Neuron (in vitro differentiated cells): ENCODE data around the gene GALNT13.

Experiments used
- H2AFZ ChIP-seq: one replicate; pipeline ENCODE4 v1.6.1; 2013; ENCODE audit warnings: low read depth, mild to moderate bottlenecking, inconsistent platforms, low read length, moderate library complexity
- H3K27me3 ChIP-seq: one replicate; pipeline ENCODE4 v1.6.1; 2013; ENCODE audit warnings: low read length; ENCODE audit not compliant: insufficient read depth
- H3K36me3 ChIP-seq: one replicate; pipeline ENCODE4 v1.6.1; 2013; ENCODE audit warnings: low read length; ENCODE audit not compliant: insufficient read depth
- H3K4me1 ChIP-seq: one replicate; pipeline ENCODE4 v1.6.1; 2013; ENCODE audit warnings: low read length; ENCODE audit not compliant: insufficient read depth
- H3K4me3 ChIP-seq: 2 replicates; pipeline ENCODE4 v1.5.1; 2013; ENCODE audit warnings: mild to moderate bottlenecking, low read length, moderate library complexity
- H3K9me3 ChIP-seq: one replicate; pipeline ENCODE4 v1.6.1; 2013; ENCODE audit warnings: low read length

GALNT13 gene

DNA sequence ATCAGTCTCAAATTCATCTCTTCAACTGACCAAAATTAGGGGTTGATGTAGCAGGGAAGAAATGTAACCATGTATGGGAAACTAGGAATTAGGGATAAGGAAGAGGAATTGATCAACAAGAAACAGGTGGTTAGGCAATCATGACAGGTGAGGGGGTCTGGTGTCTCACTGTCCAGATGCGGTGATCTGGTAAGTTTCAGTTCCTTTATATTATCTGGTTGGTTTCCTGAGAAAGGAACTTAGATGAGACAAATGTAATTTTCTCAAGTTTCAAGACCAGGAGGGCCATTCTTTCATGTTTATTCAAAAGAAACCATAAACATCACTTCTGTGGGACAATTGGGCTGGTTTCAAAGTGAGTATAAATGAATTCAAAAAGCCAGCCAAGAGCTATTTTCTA, 520.5 kb downstream of the GALNT13 start:
- H3K4me3 ChIP-seq: no peak overlapping the region
- H2AFZ ChIP-seq: no peak overlapping the region
- no peaks in the 10 kb centered on the region for H3K9me3 ChIP-seq
- peaks cover 5% of the 10 kb centered on the region for H3K4me1 ChIP-seq
- H3K27me3 ChIP-seq: no peaks in the 10 kb centered on the region
- H3K36me3 ChIP-seq: no peaks in the 10 kb centered on the region

DNA sequence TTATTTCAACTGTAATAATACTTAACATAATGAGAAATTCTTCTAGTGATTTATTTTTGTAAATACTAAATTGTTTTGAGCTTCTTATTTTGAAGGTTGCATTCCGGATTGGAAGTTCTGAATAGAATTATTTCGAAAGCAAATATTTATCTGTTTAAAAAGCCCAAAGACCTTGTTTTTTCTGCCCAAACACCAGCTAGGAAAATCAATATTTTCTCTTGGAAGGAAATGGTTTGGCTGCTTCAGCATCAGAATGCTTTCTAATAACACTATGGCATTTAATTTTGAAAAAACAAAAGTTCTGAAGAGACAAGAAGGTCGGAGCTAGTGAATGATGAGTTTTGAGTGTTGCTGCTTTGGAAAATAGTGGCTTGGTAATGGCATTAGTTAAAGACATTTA, 522.9 kb downstream of the GALNT13 start:
- H2AFZ ChIP-seq: no peak overlapping the region
- peaks cover 5% of the 10 kb centered on the region for H3K4me1 ChIP-seq
- H3K36me3 ChIP-seq: no peaks in the 10 kb centered on the region
- no peaks in the 10 kb centered on the region for H3K27me3 ChIP-seq
- H3K4me3 ChIP-seq: no peak overlapping the region
- H3K9me3 ChIP-seq: no peaks in the 10 kb centered on the region

DNA sequence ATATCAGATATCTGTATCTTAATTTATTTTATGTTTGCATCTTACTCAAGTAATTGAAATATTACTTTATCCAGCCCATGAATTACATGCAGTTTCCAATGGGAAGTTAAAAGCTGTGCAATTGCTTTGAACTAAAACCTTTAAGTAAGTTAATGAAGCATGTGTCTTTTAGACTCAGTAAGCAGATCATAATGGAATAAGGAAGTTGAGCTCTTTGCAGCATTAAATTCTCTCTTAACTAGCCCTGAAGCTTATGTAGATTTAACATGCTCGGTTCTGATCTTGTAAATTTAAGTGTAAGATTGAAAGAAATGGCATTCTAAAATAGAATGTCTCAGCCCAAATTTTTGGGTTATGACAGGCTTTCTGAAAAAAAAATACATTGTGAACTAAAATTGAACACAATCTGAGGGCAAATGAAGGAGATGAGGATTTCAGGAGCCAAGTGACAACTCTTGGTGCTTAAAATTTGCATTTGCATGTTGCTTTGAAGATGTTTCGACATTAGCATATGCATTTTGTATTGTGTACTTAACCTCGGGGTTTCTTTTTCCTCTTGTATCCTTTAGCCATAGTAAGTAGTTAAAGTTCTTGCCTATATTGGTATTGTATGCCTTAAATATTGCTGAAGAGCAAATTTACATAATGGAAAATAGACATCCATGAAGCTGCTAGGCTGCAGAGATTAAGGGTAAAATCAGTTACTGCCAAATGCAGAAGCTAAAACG, 529.0 kb downstream of the GALNT13 start:
- no peaks in the 10 kb centered on the region for H3K36me3 ChIP-seq
- H3K4me3 ChIP-seq: no peak overlapping the region
- H3K9me3 ChIP-seq: no peaks in the 10 kb centered on the region
- H3K4me1 ChIP-seq: peaks cover 5% of the 10 kb centered on the region
- H2AFZ ChIP-seq: no peak overlapping the region
- H3K27me3 ChIP-seq: no peaks in the 10 kb centered on the region

DNA sequence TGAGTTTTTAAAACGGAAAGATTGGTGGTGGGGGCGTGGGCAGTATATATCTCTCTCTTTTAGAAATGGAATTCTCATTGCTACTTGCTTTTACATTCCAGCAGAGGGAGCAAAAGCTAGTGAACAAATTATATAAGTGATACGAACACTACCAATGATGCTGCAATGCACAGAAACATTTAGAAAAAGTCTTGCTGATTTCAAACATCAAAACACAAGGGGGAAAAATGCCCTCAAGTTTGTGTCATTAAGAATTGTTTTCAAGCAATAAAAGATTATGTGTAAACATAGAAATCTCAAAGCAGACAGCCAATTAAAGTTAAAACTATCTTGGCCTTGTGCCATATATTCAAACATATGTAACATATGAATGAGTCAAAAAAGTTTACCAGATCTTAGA, 530.5 kb downstream of the GALNT13 start:
- Histone ChIP-seq H2AFZ (no peak overlapping the region), H3K4me1 (peaks cover 5% of the 10 kb centered on the region), H3K4me3 (no peak overlapping the region), H3K27me3 (no peaks in the 10 kb centered on the region), H3K36me3 (no peaks in the 10 kb centered on the region), H3K9me3 (no peaks in the 10 kb centered on the region)

DNA sequence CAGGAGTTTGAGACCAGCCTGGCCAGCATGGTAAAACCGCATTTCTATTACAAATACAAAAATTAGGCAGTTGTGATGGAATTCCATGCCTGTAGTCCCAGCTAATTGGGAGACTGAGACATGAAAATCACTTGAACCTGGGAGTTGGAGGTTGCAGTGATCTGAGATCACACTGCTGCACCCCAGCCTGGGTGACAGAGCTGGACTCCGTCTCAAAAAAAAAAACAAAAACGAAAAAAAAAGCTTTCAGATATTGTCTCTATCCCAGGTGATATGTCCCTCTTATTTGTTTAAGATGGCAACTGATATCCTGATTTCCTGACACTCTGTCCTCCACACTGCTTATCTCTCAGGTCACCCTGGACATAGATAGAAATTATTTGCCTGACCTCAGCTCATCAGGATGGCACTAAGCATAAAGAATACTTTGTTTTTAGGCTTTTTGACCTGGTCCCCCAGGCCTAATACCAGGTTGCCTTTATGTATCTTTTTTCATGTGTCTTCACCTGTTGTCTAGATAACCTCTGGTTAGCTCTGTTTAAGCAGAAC, 531.6 kb downstream of the GALNT13 start:
- Histone ChIP-seq H3K36me3 (no peaks in the 10 kb centered on the region), H3K4me1 (peaks cover 5% of the 10 kb centered on the region), H3K4me3 (no peak overlapping the region), H3K9me3 (no peaks in the 10 kb centered on the region), H3K27me3 (no peaks in the 10 kb centered on the region), H2AFZ (no peak overlapping the region)

DNA sequence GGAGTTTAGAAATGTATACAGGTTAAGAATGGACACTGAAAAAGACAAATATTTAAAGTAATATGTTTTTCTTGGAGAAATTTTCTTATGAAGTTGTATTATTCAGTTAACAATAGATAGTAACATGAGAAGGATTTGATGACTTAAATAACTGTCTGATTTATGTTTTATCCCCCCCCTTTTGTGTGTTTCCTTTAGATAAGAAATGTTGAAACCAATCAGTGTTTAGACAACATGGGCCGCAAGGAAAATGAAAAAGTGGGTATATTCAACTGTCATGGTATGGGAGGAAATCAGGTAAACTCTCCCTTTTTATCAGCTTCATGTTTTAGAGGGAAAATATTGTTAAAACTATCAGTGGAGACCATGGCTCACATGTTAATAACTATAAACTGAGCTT, 537.1 kb downstream of the GALNT13 start:
- Histone ChIP-seq H3K27me3 (no peaks in the 10 kb centered on the region), H2AFZ (no peak overlapping the region), H3K36me3 (no peaks in the 10 kb centered on the region), H3K4me3 (no peak overlapping the region), H3K9me3 (no peaks in the 10 kb centered on the region), H3K4me1 (no peaks in the 10 kb centered on the region)

DNA sequence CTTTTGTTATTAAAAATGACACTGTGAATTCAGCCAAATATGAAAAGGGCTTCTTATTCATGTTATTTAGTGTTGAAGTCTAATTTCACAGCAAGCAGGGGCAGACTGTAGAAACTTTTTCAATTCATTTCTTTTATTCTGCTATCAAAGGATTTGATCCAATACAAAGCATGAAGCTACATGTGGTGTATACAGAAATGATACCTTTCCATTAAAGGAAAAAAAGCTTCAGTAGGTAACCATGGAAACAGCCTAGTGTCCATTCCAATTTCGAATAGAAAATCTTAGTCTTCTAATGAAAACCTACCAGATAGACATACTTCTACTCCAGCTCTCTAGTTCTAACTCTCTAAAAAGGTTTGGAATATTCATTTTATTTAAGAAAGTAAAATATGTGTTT, 550.5 kb downstream of the GALNT13 start:
- no peaks in the 10 kb centered on the region for H3K27me3 ChIP-seq
- no peaks in the 10 kb centered on the region for H3K9me3 ChIP-seq
- no peaks in the 10 kb centered on the region for H3K36me3 ChIP-seq
- no peak overlapping the region for H2AFZ ChIP-seq
- no peak overlapping the region for H3K4me3 ChIP-seq
- peaks cover 7% of the 10 kb centered on the region for H3K4me1 ChIP-seq

DNA sequence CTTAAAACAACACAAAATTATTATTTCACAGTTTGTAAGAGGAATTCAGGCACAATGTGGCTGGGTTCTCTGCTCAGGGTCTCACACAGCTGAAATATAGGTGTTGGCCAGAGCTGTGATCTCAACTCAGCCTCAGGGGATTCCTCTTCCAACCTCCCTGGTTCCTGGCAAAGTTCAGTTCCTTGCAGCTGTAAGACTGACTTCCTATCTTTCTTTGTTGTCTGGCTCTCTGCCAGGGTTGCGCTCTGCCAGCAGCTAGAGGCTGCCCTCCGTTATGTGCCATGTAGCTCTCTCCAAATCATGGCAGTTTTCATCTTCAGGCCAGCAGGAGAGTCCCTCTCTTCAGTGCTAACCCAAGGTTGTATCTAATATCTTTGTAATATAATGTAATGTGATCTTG, 554.3 kb downstream of the GALNT13 start:
- no peaks in the 10 kb centered on the region for H3K36me3 ChIP-seq
- H2AFZ ChIP-seq: no peak overlapping the region
- peaks cover 7% of the 10 kb centered on the region for H3K4me1 ChIP-seq
- H3K9me3 ChIP-seq: no peaks in the 10 kb centered on the region
- no peak overlapping the region for H3K4me3 ChIP-seq
- no peaks in the 10 kb centered on the region for H3K27me3 ChIP-seq

DNA sequence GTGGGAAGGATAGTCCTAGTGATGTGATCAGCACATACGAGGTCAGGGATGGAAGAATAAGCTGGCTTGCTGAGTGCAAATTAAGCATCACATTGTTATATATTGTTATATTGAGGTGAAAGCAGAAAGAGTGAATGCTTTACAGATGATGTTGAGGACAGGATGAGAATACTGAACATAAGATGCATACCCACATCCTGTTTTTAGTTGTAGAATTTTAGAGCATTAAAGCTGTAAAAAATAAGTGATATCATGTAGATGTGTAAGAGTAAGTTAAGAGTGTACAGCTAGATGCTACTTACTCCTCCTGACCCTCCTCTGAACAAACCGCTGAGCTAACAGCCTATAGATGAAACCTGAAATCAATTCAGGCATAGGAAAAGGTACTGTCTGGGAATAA, 555.7 kb downstream of the GALNT13 start:
- H3K4me1 ChIP-seq: no peaks in the 10 kb centered on the region
- no peaks in the 10 kb centered on the region for H3K9me3 ChIP-seq
- no peak overlapping the region for H2AFZ ChIP-seq
- H3K4me3 ChIP-seq: no peak overlapping the region
- no peaks in the 10 kb centered on the region for H3K27me3 ChIP-seq
- H3K36me3 ChIP-seq: no peaks in the 10 kb centered on the region

DNA sequence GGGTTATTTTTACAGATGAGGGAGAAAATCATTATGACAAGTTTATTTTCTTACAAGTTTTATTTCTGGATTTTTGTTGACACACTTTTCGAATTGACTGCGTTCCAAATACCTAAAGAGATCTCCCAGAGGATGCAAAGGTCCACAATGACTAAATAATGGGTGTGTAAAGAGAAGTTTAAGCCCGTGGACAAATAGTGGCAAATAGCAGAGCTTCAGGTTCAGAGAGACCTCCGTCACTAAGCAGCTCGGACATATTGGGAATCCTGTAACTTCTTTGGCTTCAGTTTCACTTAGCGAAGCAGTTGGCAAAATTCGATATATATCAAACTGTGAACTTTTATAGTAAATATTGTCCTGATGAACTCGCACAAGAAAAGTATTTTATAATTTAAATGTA, 556.3 kb downstream of the GALNT13 start:
- no peaks in the 10 kb centered on the region for H3K9me3 ChIP-seq
- H3K4me3 ChIP-seq: no peak overlapping the region
- H3K36me3 ChIP-seq: no peaks in the 10 kb centered on the region
- H2AFZ ChIP-seq: no peak overlapping the region
- no peaks in the 10 kb centered on the region for H3K4me1 ChIP-seq
- no peaks in the 10 kb centered on the region for H3K27me3 ChIP-seq

DNA sequence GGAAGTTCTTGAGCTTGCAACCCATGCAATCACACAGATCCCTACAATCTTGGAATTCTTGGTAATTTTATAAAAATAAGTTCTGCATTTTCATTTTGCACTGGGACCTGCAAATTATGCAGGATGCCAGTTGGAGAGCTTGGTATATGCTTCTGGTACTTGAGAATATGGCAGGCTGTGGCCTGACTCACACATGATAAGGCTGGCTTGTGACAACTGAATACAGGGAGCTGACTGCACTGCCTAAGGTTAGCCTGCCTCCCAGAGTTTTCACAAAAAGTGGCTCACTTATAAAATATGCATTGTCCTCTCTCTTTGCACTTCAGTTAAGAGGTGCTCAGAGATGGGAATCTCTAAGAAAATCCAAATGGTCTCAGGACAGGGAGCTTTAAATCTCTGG, 561.3 kb downstream of the GALNT13 start:
- Histone ChIP-seq H3K4me1 (no peaks in the 10 kb centered on the region), H3K36me3 (no peaks in the 10 kb centered on the region), H2AFZ (no peak overlapping the region), H3K27me3 (no peaks in the 10 kb centered on the region), H3K4me3 (no peak overlapping the region), H3K9me3 (no peaks in the 10 kb centered on the region)

DNA sequence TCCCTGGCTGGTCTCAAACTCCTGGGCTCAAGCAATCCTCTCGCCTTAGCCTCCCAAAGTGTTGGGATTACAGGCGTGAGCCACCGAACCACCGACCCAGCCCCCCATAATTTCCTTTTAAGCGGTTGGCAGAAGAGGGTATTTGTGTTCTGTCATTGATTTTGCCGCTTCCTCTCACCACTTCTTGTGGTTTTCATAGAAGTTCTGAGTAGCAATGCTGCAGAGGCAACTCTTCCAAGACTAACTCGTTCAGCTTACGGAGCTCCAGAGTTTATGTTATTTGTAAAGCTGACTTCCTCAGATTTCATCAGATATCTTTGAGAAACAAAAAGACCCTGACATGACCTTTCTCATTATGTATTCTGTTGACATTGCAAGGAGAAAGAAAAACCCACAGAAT, 565.4 kb downstream of the GALNT13 start:
- no peak overlapping the region for H2AFZ ChIP-seq
- no peaks in the 10 kb centered on the region for H3K27me3 ChIP-seq
- H3K9me3 ChIP-seq: no peaks in the 10 kb centered on the region
- H3K4me3 ChIP-seq: no peak overlapping the region
- H3K36me3 ChIP-seq: no peaks in the 10 kb centered on the region
- no peaks in the 10 kb centered on the region for H3K4me1 ChIP-seq

DNA sequence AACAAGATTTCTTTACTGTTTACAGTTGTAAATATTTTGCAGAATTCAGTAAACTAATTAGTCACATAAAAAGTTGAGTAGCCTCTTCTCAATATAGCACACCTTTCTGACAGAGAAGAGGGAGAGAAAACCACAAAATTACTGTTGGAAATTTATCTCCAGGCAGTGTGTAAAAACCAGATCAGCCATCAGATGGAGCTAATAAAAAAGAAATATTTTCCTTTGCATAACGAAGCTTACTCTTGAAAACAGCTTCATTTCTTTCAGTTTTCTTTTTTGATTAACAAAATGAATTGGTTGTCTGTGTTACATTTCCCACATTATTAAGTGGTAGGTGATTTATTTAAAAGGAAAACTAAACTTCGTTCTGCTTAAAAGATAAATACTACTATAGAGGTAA, 567.4 kb downstream of the GALNT13 start:
- H3K36me3 ChIP-seq: no peaks in the 10 kb centered on the region
- H3K4me1 ChIP-seq: no peaks in the 10 kb centered on the region
- no peak overlapping the region for H3K4me3 ChIP-seq
- no peaks in the 10 kb centered on the region for H3K27me3 ChIP-seq
- H2AFZ ChIP-seq: no peak overlapping the region
- no peaks in the 10 kb centered on the region for H3K9me3 ChIP-seq

DNA sequence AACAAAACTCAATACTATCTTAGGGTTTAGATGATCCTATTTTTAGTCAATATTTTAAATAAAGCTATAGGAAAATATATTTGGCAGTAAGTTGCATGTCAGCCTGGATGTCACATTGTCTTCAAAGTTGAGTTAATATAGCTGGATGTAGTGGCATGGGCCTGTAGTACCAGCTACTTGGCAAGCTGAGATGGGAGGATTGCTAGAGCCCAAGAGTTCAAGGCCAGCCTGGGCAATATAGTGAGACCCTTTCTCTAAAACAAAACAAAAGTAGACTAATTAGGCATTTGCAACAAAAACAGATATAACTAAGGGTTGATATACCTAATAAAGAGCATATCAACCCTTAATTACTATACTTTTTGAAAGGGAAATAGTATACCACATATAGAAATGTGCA, 572.2 kb downstream of the GALNT13 start:
- Histone ChIP-seq H3K36me3 (no peaks in the 10 kb centered on the region), H3K27me3 (no peaks in the 10 kb centered on the region), H3K9me3 (no peaks in the 10 kb centered on the region), H2AFZ (no peak overlapping the region), H3K4me1 (no peaks in the 10 kb centered on the region), H3K4me3 (no peak overlapping the region)
